ENCODE measurements around the gene C17orf107.

GRCh38 chr17:4896332-4897197 is 2.8 kb upstream of the C17orf107 start:
- TF ChIP-seq CTCF (IDR thresholded peaks at IDR 0.05) (no peak), POLR2A (IDR thresholded peaks at IDR 0.05) (no peak)
